Measurements from ENCODE around the gene IGFL1.
"Not testable (repeated sequence)": the region's sequence is repeated elsewhere in the genome, so short reads cannot be mapped to it uniquely, and the experiment has no call there.

DNA sequence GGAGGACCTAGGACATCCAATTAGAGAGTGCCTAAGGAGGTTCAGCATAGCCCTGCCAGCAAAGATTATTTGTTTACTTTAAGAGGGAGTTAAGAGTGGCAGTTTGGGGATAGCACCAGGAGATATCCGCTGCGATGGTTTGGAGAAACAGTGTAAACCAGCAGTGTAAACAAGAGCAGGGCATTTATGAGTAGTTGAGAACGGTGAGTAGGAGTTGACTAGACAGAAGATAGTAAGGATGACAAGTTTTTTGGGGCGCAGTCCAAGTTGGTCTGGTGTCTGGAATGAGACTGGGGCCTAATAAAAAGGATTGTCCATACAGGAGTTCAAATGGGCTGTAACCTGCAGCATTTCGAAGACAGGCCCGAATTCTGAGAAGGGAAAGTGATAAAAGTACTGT, 44.4 kb downstream of the IGFL1 start:
- TF ChIP-seq, protein P1, sequence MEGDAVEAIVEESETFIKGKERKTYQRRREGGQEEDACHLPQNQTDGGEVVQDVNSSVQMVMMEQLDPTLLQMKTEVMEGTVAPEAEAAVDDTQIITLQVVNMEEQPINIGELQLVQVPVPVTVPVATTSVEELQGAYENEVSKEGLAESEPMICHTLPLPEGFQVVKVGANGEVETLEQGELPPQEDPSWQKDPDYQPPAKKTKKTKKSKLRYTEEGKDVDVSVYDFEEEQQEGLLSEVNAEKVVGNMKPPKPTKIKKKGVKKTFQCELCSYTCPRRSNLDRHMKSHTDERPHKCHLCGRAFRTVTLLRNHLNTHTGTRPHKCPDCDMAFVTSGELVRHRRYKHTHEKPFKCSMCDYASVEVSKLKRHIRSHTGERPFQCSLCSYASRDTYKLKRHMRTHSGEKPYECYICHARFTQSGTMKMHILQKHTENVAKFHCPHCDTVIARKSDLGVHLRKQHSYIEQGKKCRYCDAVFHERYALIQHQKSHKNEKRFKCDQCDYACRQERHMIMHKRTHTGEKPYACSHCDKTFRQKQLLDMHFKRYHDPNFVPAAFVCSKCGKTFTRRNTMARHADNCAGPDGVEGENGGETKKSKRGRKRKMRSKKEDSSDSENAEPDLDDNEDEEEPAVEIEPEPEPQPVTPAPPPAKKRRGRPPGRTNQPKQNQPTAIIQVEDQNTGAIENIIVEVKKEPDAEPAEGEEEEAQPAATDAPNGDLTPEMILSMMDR (conservative IDR thresholded peaks at IDR 0.05; ENCODE audit: low read depth, low read length), result not testable (repeated sequence)
- not testable (repeated sequence) for TF ChIP-seq EZH2 (IDR thresholded peaks at IDR 0.05; ENCODE audit: borderline replicate concordance, low read depth, low read length, poor library complexity, severe bottlenecking)
